ENCODE measurements around the gene POLD4. TPM values are rescaled to one million over a fixed set of nuclear protein-coding genes. Genes with fewer than 3 reads are reported as not detected.

Gene POLD4
- total RNA-seq, 2 donors from 2014 or later = 40.7 to 47.6 TPM

DNA sequence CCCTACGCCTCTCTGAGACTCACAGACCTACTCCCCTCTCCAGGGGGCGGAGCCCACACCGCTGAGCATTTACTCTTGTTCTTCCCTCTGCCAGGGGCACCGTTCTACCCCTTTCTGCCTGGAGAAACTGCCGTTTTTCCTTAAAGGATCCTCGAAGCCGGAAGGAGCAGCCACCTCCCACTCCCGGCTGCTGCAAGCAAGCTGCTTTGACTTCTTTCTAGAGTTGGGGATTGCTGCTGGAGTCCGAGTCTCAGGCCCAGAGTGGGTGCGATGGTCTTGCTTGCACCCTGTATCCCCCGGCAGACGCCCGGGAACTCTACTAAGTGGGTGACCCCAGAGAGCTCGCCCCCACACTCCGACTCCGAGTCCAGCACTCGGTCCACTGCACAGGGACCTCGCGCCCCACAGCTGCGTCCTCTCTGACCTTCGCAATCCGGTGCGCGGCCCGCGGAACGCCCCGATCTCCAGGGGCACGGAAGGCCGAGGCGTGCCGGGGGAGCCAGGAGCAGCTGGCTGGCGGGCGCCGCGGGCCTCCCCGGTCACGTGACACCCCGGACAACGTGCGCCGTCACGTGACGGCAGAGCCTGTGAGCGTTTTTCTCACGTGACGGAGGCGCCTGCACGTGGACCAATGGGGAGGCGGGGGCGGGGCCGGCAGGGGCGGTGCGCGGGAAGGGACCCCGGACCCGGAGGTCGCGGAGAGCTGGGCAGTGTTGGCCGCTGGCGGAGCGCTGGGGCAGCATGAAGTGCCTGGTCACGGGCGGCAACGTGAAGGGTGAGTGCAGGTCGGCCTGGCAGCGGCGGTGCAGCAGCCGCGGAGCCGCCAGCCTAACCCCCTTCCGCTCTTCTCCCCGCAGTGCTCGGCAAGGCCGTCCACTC, 38.2 kb upstream of the POLD4 start, which contains the start of gene RAD9A:
TSS of gene RAD9A (plus strand) at position 683 of the 879 bp plus-strand sequence. CDS start at position 742, 59 bp downstream.
- no peaks in the 10 kb centered on the region for H3K4me1 ChIP-seq (ENCODE audit: control insufficient read depth, insufficient read depth, low read length)
- TF ChIP-seq, protein P1, sequence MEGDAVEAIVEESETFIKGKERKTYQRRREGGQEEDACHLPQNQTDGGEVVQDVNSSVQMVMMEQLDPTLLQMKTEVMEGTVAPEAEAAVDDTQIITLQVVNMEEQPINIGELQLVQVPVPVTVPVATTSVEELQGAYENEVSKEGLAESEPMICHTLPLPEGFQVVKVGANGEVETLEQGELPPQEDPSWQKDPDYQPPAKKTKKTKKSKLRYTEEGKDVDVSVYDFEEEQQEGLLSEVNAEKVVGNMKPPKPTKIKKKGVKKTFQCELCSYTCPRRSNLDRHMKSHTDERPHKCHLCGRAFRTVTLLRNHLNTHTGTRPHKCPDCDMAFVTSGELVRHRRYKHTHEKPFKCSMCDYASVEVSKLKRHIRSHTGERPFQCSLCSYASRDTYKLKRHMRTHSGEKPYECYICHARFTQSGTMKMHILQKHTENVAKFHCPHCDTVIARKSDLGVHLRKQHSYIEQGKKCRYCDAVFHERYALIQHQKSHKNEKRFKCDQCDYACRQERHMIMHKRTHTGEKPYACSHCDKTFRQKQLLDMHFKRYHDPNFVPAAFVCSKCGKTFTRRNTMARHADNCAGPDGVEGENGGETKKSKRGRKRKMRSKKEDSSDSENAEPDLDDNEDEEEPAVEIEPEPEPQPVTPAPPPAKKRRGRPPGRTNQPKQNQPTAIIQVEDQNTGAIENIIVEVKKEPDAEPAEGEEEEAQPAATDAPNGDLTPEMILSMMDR (conservative IDR thresholded peaks at IDR 0.05) = no peak
- peaks cover 13% of the 10 kb centered on the region for H3K36me3 Mint-ChIP-seq (ENCODE audit: low read depth)
- no peaks in the 10 kb centered on the region for H3K27me3 Mint-ChIP-seq (ENCODE audit: insufficient read depth)
- H3K4me1 Mint-ChIP-seq = peaks cover 25% of the 10 kb centered on the region
- peak within 1 kb of the TSS; percentile 99 for H3K4me3 ChIP-seq (ENCODE audit: low read length)
- no peaks in the 10 kb centered on the region for H3K9me3 Mint-ChIP-seq
- WGBS, 2 experiments (ENCODE audit: insufficient coverage in 1 of 2, insufficient read length in 1 of 2) = 0% methylated on average over 38 to 73 of the region's 75 CpGs
- H3K36me3 ChIP-seq (ENCODE audit: control insufficient read depth, insufficient read depth, low read length) = peaks cover 12% of the 10 kb centered on the region
- H3K9ac ChIP-seq (ENCODE audit: extremely low read depth, low read length, poor library complexity, severe bottlenecking) = peak within 1 kb of the TSS; percentile 91
- H3K4me3 Mint-ChIP-seq = peak within 1 kb of the TSS; percentile 80
- H3K27ac ChIP-seq (ENCODE audit: low read depth, low read length) = peak within 1 kb of the TSS; percentile 90
- peak; percentile 98 for DNase-seq
- no peaks in the 10 kb centered on the region for H3K9me3 ChIP-seq (ENCODE audit: control insufficient read depth, low read length)
- no peaks in the 10 kb centered on the region for H3K27me3 ChIP-seq (ENCODE audit: control insufficient read depth, insufficient read depth, low read length, poor library complexity, severe bottlenecking)
- H3K27ac Mint-ChIP-seq = peak within 1 kb of the TSS; percentile 94

DNA sequence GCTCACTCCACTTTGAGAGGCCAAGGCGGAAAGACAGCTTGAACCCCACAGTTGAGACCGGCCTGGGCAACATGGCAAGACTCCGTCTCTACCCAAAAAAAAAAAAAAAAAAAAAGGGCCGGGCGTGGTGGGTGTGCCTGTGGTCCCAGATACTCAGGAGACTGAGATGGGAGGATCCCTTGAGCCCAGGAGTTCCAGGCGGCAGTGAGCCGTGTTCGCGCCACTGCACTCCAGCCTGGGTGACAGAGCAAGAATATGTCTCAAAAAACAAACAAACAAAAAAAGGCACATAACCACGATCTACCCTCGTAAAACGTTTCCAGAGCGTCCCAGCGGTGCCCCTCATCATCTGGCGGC, 37.6 kb upstream of the POLD4 start:
- Mint-ChIP-seq H3K4me1 (peaks cover 25% of the 10 kb centered on the region), H3K36me3 (ENCODE audit: low read depth) (peaks cover 10% of the 10 kb centered on the region), H3K27ac (peak overlapping the region; percentile 94), H3K9me3 (no peaks in the 10 kb centered on the region), H3K4me3 (peak overlapping the region; percentile 80), H3K27me3 (ENCODE audit: insufficient read depth) (no peaks in the 10 kb centered on the region)
- peak overlapping the region; percentile 91 for H3K9ac ChIP-seq (ENCODE audit: extremely low read depth, low read length, poor library complexity, severe bottlenecking)
- H3K9me3 ChIP-seq (ENCODE audit: control insufficient read depth, low read length) = no peaks in the 10 kb centered on the region
- peak overlapping the region; percentile 90 for H3K27ac ChIP-seq (ENCODE audit: low read depth, low read length)
- TF ChIP-seq, protein P1 (conservative IDR thresholded peaks at IDR 0.05) = no peak
- peaks cover 12% of the 10 kb centered on the region for H3K36me3 ChIP-seq (ENCODE audit: control insufficient read depth, insufficient read depth, low read length)
- 17 to 18% methylated on average over 7 to 13 of the region's 15 CpGs for WGBS, 2 experiments (ENCODE audit: insufficient coverage in 1 of 2, insufficient read length in 1 of 2)
- DNase-seq = no peak
- H3K27me3 ChIP-seq (ENCODE audit: control insufficient read depth, insufficient read depth, low read length, poor library complexity, severe bottlenecking) = no peaks in the 10 kb centered on the region
- H3K4me3 ChIP-seq (ENCODE audit: low read length) = peak overlapping the region; percentile 99
- H3K4me1 ChIP-seq (ENCODE audit: control insufficient read depth, insufficient read depth, low read length) = no peaks in the 10 kb centered on the region

DNA sequence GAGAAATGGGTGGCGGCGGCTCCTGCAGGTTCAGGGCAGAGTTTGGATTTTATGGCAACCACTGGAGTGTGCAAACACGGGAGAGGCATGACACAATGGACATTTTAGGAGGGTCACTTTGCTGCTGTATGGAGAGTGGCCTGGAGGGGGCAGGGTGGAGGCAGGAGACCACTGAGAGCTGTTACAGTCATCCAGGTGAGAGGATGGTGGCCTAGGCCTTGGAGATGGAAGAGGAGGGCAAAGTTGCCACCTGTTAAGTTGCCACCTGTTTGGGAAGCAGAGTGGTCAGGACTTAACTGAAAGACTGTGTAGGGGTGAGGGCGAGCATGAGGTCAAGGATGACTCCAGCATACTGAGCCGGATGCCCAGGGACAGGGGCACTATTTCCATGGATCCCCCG, 36.1 kb upstream of the POLD4 start:
- Mint-ChIP-seq H3K27ac (peak overlapping the region; percentile 44), H3K36me3 (ENCODE audit: low read depth) (peaks cover 5% of the 10 kb centered on the region), H3K4me3 (peak overlapping the region; percentile 41), H3K4me1 (peaks cover 25% of the 10 kb centered on the region), H3K9me3 (no peaks in the 10 kb centered on the region), H3K27me3 (ENCODE audit: insufficient read depth) (peaks cover 13% of the 10 kb centered on the region)
- TF ChIP-seq, protein P1 (conservative IDR thresholded peaks at IDR 0.05) = peak; percentile 79
- Histone ChIP-seq H3K27ac (ENCODE audit: low read depth, low read length) (no peak overlapping the region), H3K36me3 (ENCODE audit: control insufficient read depth, insufficient read depth, low read length) (peaks cover 6% of the 10 kb centered on the region), H3K27me3 (ENCODE audit: control insufficient read depth, insufficient read depth, low read length, poor library complexity, severe bottlenecking) (peaks cover 9% of the 10 kb centered on the region), H3K4me1 (ENCODE audit: control insufficient read depth, insufficient read depth, low read length) (no peaks in the 10 kb centered on the region), H3K9me3 (ENCODE audit: control insufficient read depth, low read length) (no peaks in the 10 kb centered on the region), H3K9ac (ENCODE audit: extremely low read depth, low read length, poor library complexity, severe bottlenecking) (no peak overlapping the region), H3K4me3 (ENCODE audit: low read length) (no peak overlapping the region)
- WGBS, 2 experiments (ENCODE audit: insufficient coverage in 1 of 2, insufficient read length in 1 of 2) = 76 to 79% methylated on average over 3 to 6 of the region's 6 CpGs
- peak; percentile 93 for DNase-seq

All from endodermal cell (in vitro differentiated cells).